ENCODE measurements around the gene SPPL2B. TPM values are rescaled to one million over a fixed set of nuclear protein-coding genes. Genes with fewer than 3 reads are reported as not detected.

SPPL2B gene
- total RNA-seq, 2 donors from 2014 or later, result 54.0 to 87.1 TPM

DNA sequence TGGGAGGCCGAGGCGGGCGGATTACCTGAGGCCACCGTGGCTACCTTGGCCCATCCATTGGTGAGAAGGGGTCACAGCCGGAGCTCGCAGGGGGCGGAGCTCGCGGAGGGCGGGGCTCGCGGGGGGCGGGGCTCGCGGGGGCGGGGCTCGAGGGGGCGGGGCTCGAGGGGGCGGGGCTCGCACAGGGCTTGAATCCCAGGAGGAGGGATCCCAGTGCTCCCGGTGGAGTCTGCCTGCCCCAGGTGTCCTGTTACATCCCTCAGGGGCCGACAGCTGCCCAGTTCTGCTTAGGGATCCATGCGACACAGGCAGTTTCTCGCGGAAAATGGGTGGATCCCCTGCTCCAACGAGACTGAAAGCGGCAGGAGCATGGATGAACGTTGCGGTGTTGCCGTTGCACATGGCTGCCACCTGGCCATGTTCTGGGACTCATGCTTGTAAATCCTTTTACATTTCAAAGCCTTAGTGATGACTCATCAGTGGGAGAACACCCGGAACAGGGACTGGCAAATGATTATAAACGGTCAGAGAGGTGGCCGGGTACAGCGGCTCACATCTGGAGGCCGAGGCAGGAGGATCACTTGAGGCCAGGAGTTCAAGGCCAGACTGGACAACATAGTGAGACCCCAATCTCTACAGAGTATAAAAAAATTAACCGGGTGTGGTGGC, 56.7 kb downstream of the SPPL2B start:
- Histone ChIP-seq H3K36me3 (no peaks in the 10 kb centered on the region), H3K27ac (no peak overlapping the region), H3K27me3 (replicated peaks; ENCODE audit: insufficient read depth) (no peaks in the 10 kb centered on the region), H3K4me3 (peak overlapping the region in 1 of 2 donors; percentile 15), H3K9me3 (no peaks in the 10 kb centered on the region), H3K4me1 (replicated peaks) (no peaks in the 10 kb centered on the region)
- intact Hi-C loops (cut with DNase I), result loop anchor here (5.0 kb wide), 1 partner anchor 108 kb away; no protein-coding TSS in a partner anchor
- TF ChIP-seq, protein P1, sequence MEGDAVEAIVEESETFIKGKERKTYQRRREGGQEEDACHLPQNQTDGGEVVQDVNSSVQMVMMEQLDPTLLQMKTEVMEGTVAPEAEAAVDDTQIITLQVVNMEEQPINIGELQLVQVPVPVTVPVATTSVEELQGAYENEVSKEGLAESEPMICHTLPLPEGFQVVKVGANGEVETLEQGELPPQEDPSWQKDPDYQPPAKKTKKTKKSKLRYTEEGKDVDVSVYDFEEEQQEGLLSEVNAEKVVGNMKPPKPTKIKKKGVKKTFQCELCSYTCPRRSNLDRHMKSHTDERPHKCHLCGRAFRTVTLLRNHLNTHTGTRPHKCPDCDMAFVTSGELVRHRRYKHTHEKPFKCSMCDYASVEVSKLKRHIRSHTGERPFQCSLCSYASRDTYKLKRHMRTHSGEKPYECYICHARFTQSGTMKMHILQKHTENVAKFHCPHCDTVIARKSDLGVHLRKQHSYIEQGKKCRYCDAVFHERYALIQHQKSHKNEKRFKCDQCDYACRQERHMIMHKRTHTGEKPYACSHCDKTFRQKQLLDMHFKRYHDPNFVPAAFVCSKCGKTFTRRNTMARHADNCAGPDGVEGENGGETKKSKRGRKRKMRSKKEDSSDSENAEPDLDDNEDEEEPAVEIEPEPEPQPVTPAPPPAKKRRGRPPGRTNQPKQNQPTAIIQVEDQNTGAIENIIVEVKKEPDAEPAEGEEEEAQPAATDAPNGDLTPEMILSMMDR (IDR thresholded peaks at IDR 0.05), result peak in 1 of 4 experiments; percentile 24
- peak; percentile 67 for TF ChIP-seq POLR2AphosphoS5 (IDR thresholded peaks at IDR 0.05)
- peak; percentile 16 for TF ChIP-seq POLR2A (IDR thresholded peaks at IDR 0.05)
- 14% methylated on average over 31 of the region's 37 CpGs for WGBS
- DNase-seq (ENCODE audit: low spot score), result peak; percentile 70

DNA sequence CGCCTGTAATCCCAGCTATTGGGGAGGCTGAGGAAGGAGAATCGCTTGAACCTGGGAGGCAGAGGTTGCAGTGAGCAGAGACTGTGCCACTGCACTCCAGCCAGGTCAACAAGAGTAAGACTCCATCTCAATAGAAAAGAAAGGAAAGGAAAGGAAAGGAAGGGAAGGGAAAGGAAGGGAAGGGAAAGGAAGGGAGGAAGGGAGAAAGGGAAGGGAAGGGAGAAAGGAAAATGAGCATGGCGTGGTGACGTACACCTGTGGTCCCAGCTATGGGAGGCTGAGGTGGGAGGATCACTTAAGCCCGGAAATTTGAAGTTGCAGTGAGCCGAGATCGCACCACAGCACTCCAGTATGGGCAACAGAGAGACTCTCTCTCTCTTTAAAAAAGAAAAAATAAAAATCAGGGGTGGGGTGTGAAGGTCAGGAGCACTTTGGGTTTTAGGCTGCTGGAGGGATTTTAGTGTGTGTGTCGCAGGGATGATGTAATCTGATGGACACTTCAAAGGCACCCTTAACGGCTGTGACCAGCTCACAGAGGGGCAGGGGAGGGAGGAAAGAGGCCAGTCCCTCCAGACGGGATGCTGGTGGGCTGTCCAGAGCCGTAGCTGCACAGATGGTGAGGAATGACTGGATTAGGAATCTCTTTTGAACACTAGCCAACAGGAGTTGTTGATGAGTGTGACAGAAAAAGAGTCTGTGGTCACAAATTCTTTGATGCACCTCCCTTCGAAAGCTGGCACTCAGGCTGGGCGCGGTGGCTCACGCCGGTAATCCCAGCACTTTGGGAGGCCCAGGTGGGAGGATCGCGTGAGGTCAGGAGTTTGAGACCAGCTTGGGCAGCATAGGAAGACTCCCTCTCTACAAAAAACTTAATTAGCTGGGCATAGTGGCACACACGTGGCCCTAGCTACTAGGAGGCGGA, 59.1 kb downstream of the SPPL2B start:
- H3K36me3 ChIP-seq, result no peaks in the 10 kb centered on the region
- H3K4me1 ChIP-seq (replicated peaks), result no peaks in the 10 kb centered on the region
- H3K4me3 ChIP-seq, result no peak overlapping the region
- TF ChIP-seq POLR2AphosphoS5 (IDR thresholded peaks at IDR 0.05) (no peak), POLR2A (IDR thresholded peaks at IDR 0.05) (no peak)
- TF ChIP-seq, protein P1 (IDR thresholded peaks at IDR 0.05), result no peak
- no peak overlapping the region for H3K27ac ChIP-seq
- H3K27me3 ChIP-seq (replicated peaks; ENCODE audit: insufficient read depth), result no peaks in the 10 kb centered on the region
- 79% methylated on average over 20 of the region's 20 CpGs for WGBS
- intact Hi-C loops (cut with DNase I), result loop anchor here (5.0 kb wide), 1 partner anchor 110 kb away; no protein-coding TSS in a partner anchor
- DNase-seq (ENCODE audit: low spot score), result no peak
- no peaks in the 10 kb centered on the region for H3K9me3 ChIP-seq

DNA sequence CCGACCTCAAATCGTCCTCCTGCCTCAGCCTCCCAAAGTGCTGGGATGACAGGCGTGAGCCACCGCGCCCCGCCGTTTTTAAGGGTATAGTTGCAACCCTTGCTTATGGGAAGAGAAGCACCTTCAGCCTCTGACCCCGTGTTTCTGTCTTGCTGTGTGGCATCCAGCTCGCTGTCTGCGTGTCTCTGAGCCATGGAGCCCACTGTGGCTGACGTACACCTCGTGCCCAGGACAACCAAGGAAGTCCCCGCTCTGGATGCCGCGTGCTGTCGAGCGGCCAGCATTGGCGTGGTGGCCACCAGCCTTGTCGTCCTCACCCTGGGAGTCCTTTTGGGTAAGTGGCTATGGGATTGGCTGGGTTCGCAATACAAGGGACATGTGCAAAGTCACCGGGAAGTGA, 61.1 kb downstream of the SPPL2B start:
- 86% methylated on average over 21 of the region's 21 CpGs for WGBS
- intact Hi-C loops (cut with DNase I), result loop anchor here (5.0 kb wide), 1 partner anchor 112 kb away; no protein-coding TSS in a partner anchor
- Histone ChIP-seq H3K27ac (no peak overlapping the region), H3K9me3 (no peaks in the 10 kb centered on the region), H3K4me3 (no peak overlapping the region), H3K4me1 (replicated peaks) (no peaks in the 10 kb centered on the region), H3K27me3 (replicated peaks; ENCODE audit: insufficient read depth) (no peaks in the 10 kb centered on the region), H3K36me3 (no peaks in the 10 kb centered on the region)
- no peak for DNase-seq (ENCODE audit: low spot score)
- TF ChIP-seq POLR2AphosphoS5 (IDR thresholded peaks at IDR 0.05) (no peak), POLR2A (IDR thresholded peaks at IDR 0.05) (no peak)
- TF ChIP-seq, protein P1 (IDR thresholded peaks at IDR 0.05), result no peak

DNA sequence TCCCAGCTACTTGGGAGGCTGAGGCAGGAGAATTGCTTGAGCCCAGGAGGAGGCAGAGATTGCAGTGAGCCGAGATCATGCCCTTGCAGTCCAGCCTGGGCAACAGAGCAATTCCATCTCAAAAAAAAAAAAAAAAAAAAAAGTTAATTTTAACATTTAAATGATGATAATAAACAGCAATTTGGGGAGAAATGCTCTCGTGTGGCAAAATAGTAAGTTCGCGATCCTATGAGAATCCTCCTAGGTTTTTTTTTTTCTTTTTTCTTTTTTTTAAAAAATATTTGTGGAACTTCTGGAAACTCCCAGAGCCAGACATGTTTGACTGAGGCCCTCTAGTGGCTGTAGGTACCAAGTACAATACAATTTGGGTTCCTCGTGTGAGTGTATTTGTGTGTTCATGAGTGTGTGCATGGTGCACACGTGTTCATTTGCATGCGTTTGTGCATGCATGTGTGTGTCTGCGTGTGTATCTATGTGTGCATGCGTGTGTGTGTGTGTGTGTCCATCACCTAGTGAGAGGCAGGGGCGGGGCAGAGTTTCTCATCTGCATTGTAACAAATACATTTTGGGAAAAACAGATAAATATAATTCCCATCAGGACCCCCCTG, 62.7 kb downstream of the SPPL2B start:
- DNase-seq (ENCODE audit: low spot score), result peak; percentile 10
- no peaks in the 10 kb centered on the region for H3K9me3 ChIP-seq
- H3K4me3 ChIP-seq, result no peak overlapping the region
- H3K4me1 ChIP-seq (replicated peaks), result no peaks in the 10 kb centered on the region
- TF ChIP-seq POLR2AphosphoS5 (IDR thresholded peaks at IDR 0.05) (peak; percentile 7), POLR2A (IDR thresholded peaks at IDR 0.05) (no peak)
- TF ChIP-seq, protein P1 (IDR thresholded peaks at IDR 0.05), result peak; percentile 64 to 80 (median 71)
- H3K27ac ChIP-seq, result no peak overlapping the region
- H3K27me3 ChIP-seq (replicated peaks; ENCODE audit: insufficient read depth), result no peaks in the 10 kb centered on the region
- intact Hi-C loops (cut with DNase I), result loop anchor here (5.0 kb wide), 2 partner anchors 154 to 229 kb away; partner anchors contain the start of genes DOT1L, PLEKHJ1 and SF3A2
- no peaks in the 10 kb centered on the region for H3K36me3 ChIP-seq
- WGBS, result 10% methylated on average over 10 of the region's 10 CpGs
